Astrocyte (in vitro differentiated cells and primary cell): Measurements from ENCODE around the gene GABARAP. TPM values are rescaled to one million over a fixed set of nuclear protein-coding genes. Genes with fewer than 3 reads are reported as not detected.

Source experiments
- DNase-seq: peaks from one replicate; pipeline ENCODE4 v3.0.0-alpha.2; 2010; ENCODE audit warnings: low read depth
- FAIRE-seq: peaks from 2 replicates; lab custom pipeline; 2011; peaks lifted over from hg19 to GRCh38; lab: Jason Lieb, UNC
- H2AFZ ChIP-seq: 2 replicates; pipeline ENCODE4 v1.6.0; 2012; ENCODE audit warnings: low read depth, low read length, inconsistent platforms
- H3K27ac ChIP-seq: 2 replicates; pipeline ENCODE4 v1.5.1; 2011; ENCODE audit warnings: low read depth, low read length, inconsistent platforms
- H3K27me3 ChIP-seq: 2 replicates; pipeline ENCODE4 v1.6.0; 2011; ENCODE audit warnings: low read length, inconsistent platforms; ENCODE audit not compliant: insufficient read depth
- H3K36me3 ChIP-seq: 2 replicates; pipeline ENCODE4 v1.5.1; 2011; ENCODE audit warnings: low read length, inconsistent platforms; ENCODE audit not compliant: insufficient read depth
- H3K4me1 ChIP-seq: 2 replicates; pipeline ENCODE4 v1.5.1; 2011; ENCODE audit warnings: low read length, inconsistent platforms; ENCODE audit not compliant: insufficient read depth
- H3K4me2 ChIP-seq: 2 replicates; pipeline ENCODE4 v1.6.0; 2012; ENCODE audit warnings: low read length, inconsistent platforms
- H3K4me3 ChIP-seq: 2 replicates; pipeline ENCODE4 v1.5.1; 2011; ENCODE audit warnings: low read depth, mild to moderate bottlenecking, low read length, inconsistent platforms; ENCODE audit not compliant: insufficient read depth
- H3K79me2 ChIP-seq: 2 replicates; pipeline ENCODE4 v1.6.0; 2012; ENCODE audit warnings: mild to moderate bottlenecking, low read length, inconsistent platforms; ENCODE audit not compliant: insufficient read depth
- H3K9ac ChIP-seq: 2 replicates; pipeline ENCODE4 v1.6.0; 2012; ENCODE audit warnings: mild to moderate bottlenecking, low read length, inconsistent platforms
- H3K9me3 ChIP-seq: 2 replicates; pipeline ENCODE4 v1.5.1; 2012; ENCODE audit warnings: low read depth, mild to moderate bottlenecking, low read length, inconsistent platforms; ENCODE audit not compliant: insufficient read depth
- H4K20me1 ChIP-seq: 2 replicates; pipeline ENCODE4 v1.6.0; 2012; ENCODE audit warnings: low read length, inconsistent platforms; ENCODE audit not compliant: insufficient read depth
- H3K27ac Mint-ChIP-seq: one replicate; pipeline ENCODE4 v1.8.0; 2021; ENCODE audit warnings: mild to moderate bottlenecking, mixed read lengths; ENCODE audit not compliant: unreplicated experiment
- H3K27me3 Mint-ChIP-seq: one replicate; pipeline ENCODE4 v1.8.0; 2021; ENCODE audit warnings: low read depth, mixed read lengths; ENCODE audit not compliant: unreplicated experiment
- H3K36me3 Mint-ChIP-seq: one replicate; pipeline ENCODE4 v1.8.0; 2021; ENCODE audit warnings: low read depth, mixed read lengths; ENCODE audit not compliant: unreplicated experiment
- H3K4me1 Mint-ChIP-seq: one replicate; pipeline ENCODE4 v1.8.0; 2021; ENCODE audit warnings: low read depth, mixed read lengths; ENCODE audit not compliant: unreplicated experiment
- H3K4me3 Mint-ChIP-seq: one replicate; pipeline ENCODE4 v1.8.0; 2021; ENCODE audit warnings: mild to moderate bottlenecking, moderate library complexity, mixed read lengths; ENCODE audit not compliant: unreplicated experiment
- H3K9me3 Mint-ChIP-seq: one replicate; pipeline ENCODE4 v1.8.0; 2021; ENCODE audit warnings: mild to moderate bottlenecking, mixed read lengths; ENCODE audit not compliant: unreplicated experiment
- EZH2 ChIP-seq: IDR thresholded peaks from 2 replicates; pipeline ENCODE4 v1.6.1; 2012; ENCODE audit warnings: mild to moderate bottlenecking, low read length, inconsistent platforms; ENCODE audit not compliant: insufficient read depth
- total RNA-seq: library from RNA; stranded (reverse); gene quantifications from 2 replicates; pipeline ENCODE4 v1.2.1, GENCODE V29; 2021
- TF ChIP-seq, protein P1 (sequence below): IDR thresholded peaks from 2 replicates; pipeline ENCODE4 v1.5.1; 2011; ENCODE audit warnings: low read depth, mild to moderate bottlenecking, inconsistent platforms, low read length, moderate library complexity; ENCODE audit not compliant: insufficient read depth

Gene GABARAP
- total RNA-seq, 1 donor from 2014 or later: 434 TPM

DNA sequence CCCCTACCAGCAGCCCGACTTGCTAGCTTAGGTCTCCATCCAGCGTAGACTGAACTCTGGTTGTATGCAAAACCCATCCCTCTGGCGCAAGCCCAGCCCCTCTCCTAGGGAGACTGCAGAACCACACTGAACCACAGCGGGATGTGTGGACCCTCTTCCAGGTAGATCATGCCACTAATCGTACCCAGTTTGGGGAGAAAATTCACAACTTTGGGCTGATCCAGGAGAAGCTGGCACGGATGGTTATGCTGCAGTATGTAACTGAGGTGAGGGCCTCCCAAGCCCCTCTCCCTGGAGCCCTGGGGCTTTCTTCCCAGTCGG lies 19.3 kb downstream of the GABARAP start:
- Histone ChIP-seq H3K4me3 (no peak overlapping the region), H3K27ac (no peak overlapping the region), H3K79me2 (peaks cover 36% of the 10 kb centered on the region), H3K4me2 (no peak overlapping the region), H3K4me1 (peaks cover 19% of the 10 kb centered on the region), H3K36me3 (peaks cover 13% of the 10 kb centered on the region), H3K27me3 (no peaks in the 10 kb centered on the region), H3K9ac (no peak overlapping the region), H3K9me3 (no peaks in the 10 kb centered on the region), H4K20me1 (peaks cover 60% of the 10 kb centered on the region), H2AFZ (no peak overlapping the region)
- Mint-ChIP-seq H3K36me3 (peaks cover 24% of the 10 kb centered on the region), H3K9me3 (no peaks in the 10 kb centered on the region), H3K27ac (no peak overlapping the region), H3K27me3 (no peaks in the 10 kb centered on the region), H3K4me3 (no peak overlapping the region), H3K4me1 (peaks cover 24% of the 10 kb centered on the region)
- TF ChIP-seq EZH2: no peak
- TF ChIP-seq, protein P1, sequence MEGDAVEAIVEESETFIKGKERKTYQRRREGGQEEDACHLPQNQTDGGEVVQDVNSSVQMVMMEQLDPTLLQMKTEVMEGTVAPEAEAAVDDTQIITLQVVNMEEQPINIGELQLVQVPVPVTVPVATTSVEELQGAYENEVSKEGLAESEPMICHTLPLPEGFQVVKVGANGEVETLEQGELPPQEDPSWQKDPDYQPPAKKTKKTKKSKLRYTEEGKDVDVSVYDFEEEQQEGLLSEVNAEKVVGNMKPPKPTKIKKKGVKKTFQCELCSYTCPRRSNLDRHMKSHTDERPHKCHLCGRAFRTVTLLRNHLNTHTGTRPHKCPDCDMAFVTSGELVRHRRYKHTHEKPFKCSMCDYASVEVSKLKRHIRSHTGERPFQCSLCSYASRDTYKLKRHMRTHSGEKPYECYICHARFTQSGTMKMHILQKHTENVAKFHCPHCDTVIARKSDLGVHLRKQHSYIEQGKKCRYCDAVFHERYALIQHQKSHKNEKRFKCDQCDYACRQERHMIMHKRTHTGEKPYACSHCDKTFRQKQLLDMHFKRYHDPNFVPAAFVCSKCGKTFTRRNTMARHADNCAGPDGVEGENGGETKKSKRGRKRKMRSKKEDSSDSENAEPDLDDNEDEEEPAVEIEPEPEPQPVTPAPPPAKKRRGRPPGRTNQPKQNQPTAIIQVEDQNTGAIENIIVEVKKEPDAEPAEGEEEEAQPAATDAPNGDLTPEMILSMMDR: no peak
- DNase-seq (no peak), FAIRE-seq (no peak)

- DNase-seq (no peak), FAIRE-seq (no peak)
- H3K4me3 Mint-ChIP-seq: peak overlapping the region; percentile 14
- Histone ChIP-seq H3K36me3 (peaks cover 13% of the 10 kb centered on the region), H3K4me2 (no peak overlapping the region), H2AFZ (no peak overlapping the region), H3K9me3 (no peaks in the 10 kb centered on the region), H3K79me2 (peaks cover 34% of the 10 kb centered on the region), H3K9ac (no peak overlapping the region), H3K4me3 (no peak overlapping the region), H3K4me1 (peaks cover 23% of the 10 kb centered on the region), H3K27ac (no peak overlapping the region), H4K20me1 (peaks cover 54% of the 10 kb centered on the region), H3K27me3 (no peaks in the 10 kb centered on the region)
- H3K4me1 Mint-ChIP-seq: peaks cover 24% of the 10 kb centered on the region
- TF ChIP-seq EZH2: no peak
- TF ChIP-seq, protein P1: no peak
- H3K27ac Mint-ChIP-seq: no peak overlapping the region
- H3K9me3 Mint-ChIP-seq: no peaks in the 10 kb centered on the region
- peaks cover 23% of the 10 kb centered on the region for H3K36me3 Mint-ChIP-seq
- H3K27me3 Mint-ChIP-seq: no peaks in the 10 kb centered on the region
These were observed 19.9 kb downstream of the GABARAP start for GRCh38 chr17:7222093-7222971.
